ENCODE data around the gene PCDHA8. TPM values are rescaled to one million over a fixed set of nuclear protein-coding genes. Genes with fewer than 3 reads are reported as not detected.

The PCDHA8 gene
- polyA plus RNA-seq, 1 donor (not counting 4 experiments of a cell fraction or from before 2014, with no cell fraction given) = not detected

- Histone ChIP-seq H3K4me3 (ENCODE audit: control insufficient read depth in 2 of 3, extremely low read depth in 1 of 3, insufficient read depth in 2 of 3, low read depth in 1 of 3, low read length in 3 of 3) (no peak overlapping the region), H3K27ac (ENCODE audit: control insufficient read depth, insufficient read depth, low read length) (no peak overlapping the region), H3K4me2 (ENCODE audit: control insufficient read depth, extremely low read depth, insufficient read depth, low read depth, low read length) (no peak overlapping the region), H4K20me1 (ENCODE audit: control insufficient read depth, extremely low read depth, insufficient read depth, low read length) (no peaks in the 10 kb centered on the region), H3K4me1 (ENCODE audit: control insufficient read depth, extremely low read depth, insufficient read depth, low read length) (no peaks in the 10 kb centered on the region), H3K9me3 (ENCODE audit: control insufficient read depth, low read depth, low read length) (peaks cover 13% of the 10 kb centered on the region), H3K9me1 (ENCODE audit: control insufficient read depth, extremely low read depth, insufficient read depth, low read length) (no peaks in the 10 kb centered on the region), H3K36me3 (ENCODE audit: control insufficient read depth in 2 of 2, extremely low read depth in 1 of 2, insufficient read depth in 2 of 2, low read length in 2 of 2) (no peaks in the 10 kb centered on the region), H3K27me3 (ENCODE audit: control insufficient read depth, extremely low read depth, insufficient read depth, low read length) (no peaks in the 10 kb centered on the region), H3K9ac (ENCODE audit: control insufficient read depth, extremely low read depth, insufficient read depth, low read length) (no peak overlapping the region), H2AFZ (ENCODE audit: control insufficient read depth, low read length) (no peak overlapping the region), H3K79me2 (ENCODE audit: control insufficient read depth, insufficient read depth, low read length) (no peaks in the 10 kb centered on the region)
- TF ChIP-seq, protein P1, sequence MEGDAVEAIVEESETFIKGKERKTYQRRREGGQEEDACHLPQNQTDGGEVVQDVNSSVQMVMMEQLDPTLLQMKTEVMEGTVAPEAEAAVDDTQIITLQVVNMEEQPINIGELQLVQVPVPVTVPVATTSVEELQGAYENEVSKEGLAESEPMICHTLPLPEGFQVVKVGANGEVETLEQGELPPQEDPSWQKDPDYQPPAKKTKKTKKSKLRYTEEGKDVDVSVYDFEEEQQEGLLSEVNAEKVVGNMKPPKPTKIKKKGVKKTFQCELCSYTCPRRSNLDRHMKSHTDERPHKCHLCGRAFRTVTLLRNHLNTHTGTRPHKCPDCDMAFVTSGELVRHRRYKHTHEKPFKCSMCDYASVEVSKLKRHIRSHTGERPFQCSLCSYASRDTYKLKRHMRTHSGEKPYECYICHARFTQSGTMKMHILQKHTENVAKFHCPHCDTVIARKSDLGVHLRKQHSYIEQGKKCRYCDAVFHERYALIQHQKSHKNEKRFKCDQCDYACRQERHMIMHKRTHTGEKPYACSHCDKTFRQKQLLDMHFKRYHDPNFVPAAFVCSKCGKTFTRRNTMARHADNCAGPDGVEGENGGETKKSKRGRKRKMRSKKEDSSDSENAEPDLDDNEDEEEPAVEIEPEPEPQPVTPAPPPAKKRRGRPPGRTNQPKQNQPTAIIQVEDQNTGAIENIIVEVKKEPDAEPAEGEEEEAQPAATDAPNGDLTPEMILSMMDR (optimal IDR thresholded peaks at IDR 0.05 in 1 of 3, IDR thresholded peaks at IDR 0.05 in 1 of 3, conservative IDR thresholded peaks at IDR 0.05 in 1 of 3; ENCODE audit: extremely low read depth in 1 of 3, insufficient read depth in 2 of 3, low read length in 3 of 3) = no peak
- no peak for TF ChIP-seq EZH2 (IDR thresholded peaks at IDR 0.05; ENCODE audit: low read length)
- no peak for DNase-seq (ENCODE audit: low read depth, low spot score)
- no peak for FAIRE-seq
- dilution Hi-C loops (cut with MboI; ENCODE audit: extremely low pct_ligation_motif_present, low sequenced_read_pairs) = no loop called here
These were observed 28.5 kb downstream of the PCDHA8 start for GRCh38 chr5:140869555-140869886.

- FAIRE-seq = no peak
- Histone ChIP-seq H3K4me1 (ENCODE audit: control insufficient read depth, extremely low read depth, insufficient read depth, low read length) (no peaks in the 10 kb centered on the region), H3K27ac (ENCODE audit: control insufficient read depth, insufficient read depth, low read length) (no peak overlapping the region), H3K4me2 (ENCODE audit: control insufficient read depth, extremely low read depth, insufficient read depth, low read depth, low read length) (no peak overlapping the region), H3K36me3 (ENCODE audit: control insufficient read depth in 2 of 2, extremely low read depth in 1 of 2, insufficient read depth in 2 of 2, low read length in 2 of 2) (no peaks in the 10 kb centered on the region), H3K9me3 (ENCODE audit: control insufficient read depth, low read depth, low read length) (peaks cover 13% of the 10 kb centered on the region), H3K79me2 (ENCODE audit: control insufficient read depth, insufficient read depth, low read length) (no peaks in the 10 kb centered on the region), H3K9me1 (ENCODE audit: control insufficient read depth, extremely low read depth, insufficient read depth, low read length) (no peaks in the 10 kb centered on the region), H3K4me3 (ENCODE audit: control insufficient read depth in 2 of 3, extremely low read depth in 1 of 3, insufficient read depth in 2 of 3, low read depth in 1 of 3, low read length in 3 of 3) (no peak overlapping the region), H2AFZ (ENCODE audit: control insufficient read depth, low read length) (no peak overlapping the region), H3K27me3 (ENCODE audit: control insufficient read depth, extremely low read depth, insufficient read depth, low read length) (no peaks in the 10 kb centered on the region), H4K20me1 (ENCODE audit: control insufficient read depth, extremely low read depth, insufficient read depth, low read length) (no peaks in the 10 kb centered on the region), H3K9ac (ENCODE audit: control insufficient read depth, extremely low read depth, insufficient read depth, low read length) (no peak overlapping the region)
- TF ChIP-seq, protein P1 (optimal IDR thresholded peaks at IDR 0.05 in 1 of 3, IDR thresholded peaks at IDR 0.05 in 1 of 3, conservative IDR thresholded peaks at IDR 0.05 in 1 of 3; ENCODE audit: extremely low read depth in 1 of 3, insufficient read depth in 2 of 3, low read length in 3 of 3) = no peak
- no peak for TF ChIP-seq EZH2 (IDR thresholded peaks at IDR 0.05; ENCODE audit: low read length)
- dilution Hi-C loops (cut with MboI; ENCODE audit: extremely low pct_ligation_motif_present, low sequenced_read_pairs) = no loop called here
- DNase-seq (ENCODE audit: low read depth, low spot score) = no peak
These were observed 29.5 kb downstream of the PCDHA8 start for GRCh38 chr5:140870221-140871201.

Measured in keratinocyte (primary cell).